NOMO-1 treated with DMSO at 0.1 percent for 48 hours (cell line): ENCODE measurements around the gene LRRC34.
A peak's percentile ranks its signal among the peaks of the same experiment; 100 is the strongest.

Source experiments
- DNase-seq: peaks from one replicate; lab custom pipeline; 2025; ENCODE audit not compliant: unreplicated experiment; lab: John Stamatoyannopoulos, UW

LRRC34 gene, protein sequence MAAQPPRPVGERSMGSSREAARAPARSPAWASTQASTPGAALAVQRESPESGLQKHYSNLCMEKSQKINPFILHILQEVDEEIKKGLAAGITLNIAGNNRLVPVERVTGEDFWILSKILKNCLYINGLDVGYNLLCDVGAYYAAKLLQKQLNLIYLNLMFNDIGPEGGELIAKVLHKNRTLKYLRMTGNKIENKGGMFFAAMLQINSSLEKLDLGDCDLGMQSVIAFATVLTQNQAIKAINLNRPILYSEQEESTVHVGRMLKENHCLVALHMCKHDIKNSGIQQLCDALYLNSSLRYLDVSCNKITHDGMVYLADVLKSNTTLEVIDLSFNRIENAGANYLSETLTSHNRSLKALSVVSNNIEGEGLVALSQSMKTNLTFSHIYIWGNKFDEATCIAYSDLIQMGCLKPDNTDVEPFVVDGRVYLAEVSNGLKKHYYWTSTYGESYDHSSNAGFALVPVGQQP

DNA sequence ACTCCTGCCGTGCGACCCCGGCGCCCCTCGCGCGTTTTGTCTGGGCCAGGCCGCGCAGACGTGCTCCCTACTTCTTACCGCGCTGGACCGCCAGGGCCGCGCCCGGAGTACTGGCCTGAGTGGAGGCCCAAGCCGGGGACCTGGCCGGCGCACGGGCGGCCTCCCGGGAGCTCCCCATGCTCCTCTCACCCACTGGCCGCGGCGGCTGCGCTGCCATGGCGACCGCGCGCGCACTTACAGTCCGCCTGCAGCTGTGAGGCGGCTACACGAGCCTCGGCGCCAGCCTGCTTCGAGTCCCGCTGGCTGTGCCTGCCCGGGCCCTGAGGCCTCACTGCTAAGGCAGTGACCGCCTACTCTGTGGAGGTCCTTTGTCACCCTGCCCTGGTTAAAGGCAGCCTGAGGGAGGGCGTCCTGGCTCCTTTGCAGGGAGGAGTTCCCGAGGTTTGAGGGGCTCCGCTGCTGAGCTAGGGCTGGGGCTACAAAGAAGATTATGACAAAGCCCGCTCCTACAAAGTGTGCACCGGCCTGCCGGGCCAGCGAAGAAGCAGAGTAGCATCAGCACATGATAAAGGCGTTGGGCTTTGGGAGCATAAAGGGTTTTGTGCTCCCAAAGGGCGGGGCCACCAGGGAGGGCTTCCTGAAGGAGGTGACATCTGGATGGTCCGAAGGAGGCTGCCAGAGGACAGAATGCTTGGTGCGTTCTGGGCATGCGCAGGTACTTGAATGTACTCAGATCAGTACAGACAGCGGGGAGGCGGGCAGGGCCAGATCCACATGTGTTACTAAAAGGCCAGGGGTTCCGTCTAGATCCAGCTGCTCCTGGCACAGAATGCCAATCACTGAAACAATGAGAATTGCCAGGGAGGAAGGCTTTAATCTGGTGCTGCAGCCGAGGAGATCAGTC, at the start of gene LRRC34, which contains the start of gene LRRIQ4:
Gene LRRC34 (minus strand): TSS at position 573 of the 904 bp plus-strand sequence. CDS start 356 bp downstream, at position 217.
Gene LRRIQ4 (plus strand): TSS at position 539 of the 904 bp plus-strand sequence. CDS start 9,052 bp downstream, outside the sequence.
- DNase-seq = peak; percentile 43

DNA sequence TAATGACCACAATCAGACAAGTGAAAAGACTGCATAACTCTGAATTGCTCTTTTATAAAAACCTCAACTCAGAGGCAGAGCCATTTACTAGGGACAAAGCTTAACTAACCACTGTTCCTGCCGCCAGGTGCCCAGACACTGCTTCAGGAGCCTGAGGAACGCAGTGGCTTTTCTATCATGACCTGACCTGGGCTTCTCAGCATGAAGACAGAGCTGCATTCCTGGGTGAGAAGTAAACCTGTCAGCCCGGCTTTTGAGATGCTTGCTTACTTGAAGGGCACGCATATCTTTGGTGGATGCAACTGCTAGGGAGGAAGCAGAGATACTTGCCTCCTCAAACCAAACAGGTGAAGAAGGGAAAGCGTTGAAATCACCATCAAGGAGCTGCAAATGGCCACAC, 49.2 kb upstream of the LRRC34 start:
- no peak for DNase-seq

DNA sequence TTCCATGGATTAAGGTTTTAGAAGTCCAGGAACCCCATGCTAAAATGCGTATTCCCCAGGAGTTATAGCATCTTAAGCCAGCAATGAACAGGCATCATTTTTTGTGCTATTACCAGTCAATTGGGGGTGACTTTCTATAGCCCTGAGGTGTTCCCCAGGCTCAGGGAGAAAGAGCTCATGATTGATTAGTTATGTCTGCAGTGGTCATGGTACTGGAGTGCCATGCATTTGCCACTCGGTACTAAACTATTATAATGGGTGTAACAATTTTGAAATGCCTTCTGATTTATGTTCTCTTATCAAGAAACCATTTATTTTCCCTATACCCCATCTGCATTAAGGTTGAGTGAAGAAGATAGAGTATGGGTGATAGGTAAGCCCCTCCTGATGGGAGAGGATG, 45.1 kb upstream of the LRRC34 start:
- no peak for DNase-seq

DNA sequence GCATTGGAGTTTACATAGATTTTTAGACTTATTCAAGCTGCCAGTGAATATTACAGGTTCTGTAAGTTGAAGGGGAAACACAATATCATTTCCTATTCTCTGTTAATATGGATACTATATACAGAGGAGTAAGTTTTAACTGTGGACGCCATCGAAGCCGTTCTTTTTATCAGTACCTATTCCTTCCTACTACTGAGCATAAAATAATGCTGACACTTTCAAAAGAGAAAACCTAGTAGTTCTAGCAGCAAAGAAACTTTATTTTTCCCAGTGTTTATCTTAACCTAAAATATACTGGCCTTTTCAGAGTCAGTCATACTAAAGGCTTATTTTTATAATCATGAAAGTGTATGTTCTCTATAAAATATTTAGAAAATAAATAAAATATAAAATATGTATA, 42.8 kb upstream of the LRRC34 start:
- no peak for DNase-seq

DNA sequence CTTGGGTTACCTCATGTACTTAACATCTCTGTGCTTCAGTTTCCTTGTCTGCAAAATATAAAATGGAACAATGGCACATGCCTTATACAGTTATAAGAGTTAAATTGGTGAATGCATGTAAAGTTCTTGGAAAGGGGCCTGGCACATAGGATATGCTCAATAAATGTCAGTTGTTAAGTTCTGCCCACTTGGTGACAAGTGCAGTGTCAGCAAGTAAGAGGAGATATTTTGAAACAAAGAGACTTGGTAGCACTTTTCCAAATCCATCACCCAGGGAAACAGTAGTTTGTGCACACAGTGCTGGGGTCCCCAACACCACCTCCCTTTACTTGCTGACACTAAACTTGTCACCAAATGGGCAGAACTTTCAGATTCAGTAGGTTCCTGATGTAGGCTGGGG, 37.9 kb upstream of the LRRC34 start:
- no peak for DNase-seq

DNA sequence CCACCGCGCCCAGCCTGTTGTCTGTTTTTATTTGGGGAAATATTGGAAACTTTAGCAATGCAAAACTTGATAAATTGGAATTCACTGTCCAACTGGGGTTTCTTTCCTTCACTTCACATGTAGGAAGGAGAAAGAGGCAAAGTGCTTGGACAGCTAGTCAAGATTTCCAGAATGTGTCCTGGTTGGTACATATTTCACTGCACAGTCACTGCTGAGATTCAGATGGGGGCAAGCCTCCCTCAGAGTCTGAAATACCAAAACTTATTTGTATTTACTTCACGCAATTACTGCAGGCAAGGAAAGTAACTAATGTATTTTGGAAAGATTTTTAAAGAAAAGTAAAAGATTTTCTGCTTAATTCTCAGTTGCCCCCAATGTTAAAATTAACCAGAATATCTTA, 36.0 kb upstream of the LRRC34 start:
- DNase-seq = no peak

DNA sequence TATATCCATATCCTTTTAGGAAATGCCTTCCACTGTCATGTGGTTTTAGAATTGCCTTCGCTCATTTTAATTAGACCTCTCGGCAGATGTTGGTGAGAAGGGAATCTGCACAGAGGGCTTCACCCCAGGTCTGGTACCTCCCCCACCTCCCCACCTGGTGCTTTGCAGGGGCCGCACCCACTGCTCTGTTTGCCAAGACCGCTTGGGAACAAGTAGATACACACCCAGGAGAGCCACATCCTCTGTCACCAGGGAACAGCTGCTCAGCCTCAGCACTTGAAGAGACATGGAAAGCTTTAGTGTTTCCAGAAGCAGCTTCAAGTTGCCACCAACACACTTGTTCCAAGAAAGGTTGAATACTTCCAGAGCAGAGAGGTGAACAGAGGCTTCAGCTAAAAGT, 35.2 kb upstream of the LRRC34 start:
- no peak for DNase-seq

DNA sequence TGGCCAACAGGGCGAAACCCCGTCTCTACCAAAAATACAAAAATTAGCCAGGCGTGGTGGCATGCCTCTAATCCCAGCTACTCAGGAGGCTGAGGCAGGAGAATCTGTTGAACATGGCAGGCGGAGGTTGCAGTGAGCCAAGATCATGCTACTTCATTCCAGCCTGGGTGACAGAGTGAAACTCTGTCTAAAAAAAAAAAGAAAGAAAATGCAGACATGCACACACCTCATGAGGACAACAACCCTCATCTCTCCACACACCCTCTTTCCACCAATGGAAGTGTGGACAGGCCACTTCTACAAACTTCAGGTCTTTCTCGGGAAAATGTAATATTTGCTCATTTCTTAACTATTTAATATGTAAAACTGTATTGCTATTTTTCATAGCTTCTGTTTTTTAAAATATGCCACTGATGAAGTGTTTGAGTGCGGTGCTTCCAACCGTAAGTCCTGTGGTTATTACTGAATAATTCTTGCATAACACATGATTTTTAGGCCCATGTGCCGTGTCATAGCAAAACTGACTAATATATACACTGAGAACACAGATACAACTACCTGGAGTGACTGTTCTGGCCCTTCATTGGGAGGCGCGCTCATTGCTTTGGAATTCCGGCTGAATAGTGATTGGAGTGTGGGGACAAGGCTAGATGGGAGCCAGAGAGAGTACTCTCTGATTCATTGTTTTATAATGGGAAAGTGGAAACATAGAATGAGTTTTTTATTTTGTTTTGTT, 33.9 kb upstream of the LRRC34 start:
- no peak for DNase-seq

DNA sequence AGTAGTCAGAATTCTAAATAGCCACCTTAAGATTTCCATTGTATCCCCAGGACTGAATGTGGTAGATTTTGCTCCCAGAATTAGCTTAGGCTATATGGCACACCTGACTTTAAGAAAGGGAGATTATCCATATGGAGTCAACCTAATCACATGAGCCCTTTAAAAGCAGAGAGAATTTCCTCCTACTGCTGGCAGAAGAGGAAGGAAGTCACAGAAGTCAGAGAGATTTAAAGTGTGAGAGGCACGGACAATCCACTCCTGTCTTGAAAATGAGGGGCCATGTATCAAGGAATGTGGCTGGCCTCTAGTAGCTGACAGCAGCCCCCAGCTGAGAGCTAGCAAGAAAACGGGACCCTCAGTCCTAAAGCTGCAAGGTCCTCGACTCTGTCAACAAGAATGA, 30.3 kb upstream of the LRRC34 start:
- peak; percentile 38 for DNase-seq

DNA sequence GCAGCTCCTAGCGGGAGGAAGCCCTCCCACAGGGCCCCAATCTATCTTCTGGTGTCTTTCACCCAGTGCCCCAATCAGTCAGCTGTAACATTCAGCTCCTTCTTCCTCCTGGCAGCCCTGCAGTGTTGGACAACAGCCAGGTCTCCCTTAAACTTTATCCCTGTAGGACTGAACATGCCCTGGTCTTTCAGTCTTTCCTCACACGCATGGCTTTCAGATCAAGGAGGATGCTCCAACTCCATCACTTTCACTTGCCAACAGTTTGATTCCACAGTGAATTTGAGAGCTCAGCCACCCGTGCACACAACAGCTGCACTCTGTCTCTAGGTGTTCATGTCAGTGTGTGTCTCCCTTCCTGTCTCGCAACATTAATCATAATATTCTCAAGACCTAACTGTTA, 28.5 kb upstream of the LRRC34 start:
- DNase-seq = no peak

DNA sequence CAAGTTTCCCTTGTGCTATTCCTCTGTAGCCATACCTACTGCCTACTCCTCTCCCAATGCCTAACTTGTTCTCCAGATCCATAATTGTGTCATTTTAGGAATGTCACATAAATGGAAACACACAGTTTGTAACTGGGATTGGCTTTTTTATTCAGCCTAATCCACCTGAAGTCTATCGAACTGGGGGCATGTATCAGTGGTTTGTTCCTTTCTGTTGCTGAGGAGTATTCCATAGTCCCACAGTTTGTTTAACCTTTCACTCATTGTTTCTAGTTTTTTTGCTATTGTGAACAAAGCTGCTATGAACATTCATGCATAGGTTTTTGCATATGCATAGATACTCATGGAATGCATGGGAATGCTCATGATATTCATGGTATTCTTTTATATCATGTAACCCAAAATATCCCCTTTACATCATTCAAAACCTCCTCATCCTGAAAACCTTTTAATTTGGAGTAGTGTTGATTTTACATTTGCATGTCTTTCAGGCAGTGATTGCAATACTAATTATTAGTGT, 25.9 kb upstream of the LRRC34 start:
- DNase-seq = no peak

DNA sequence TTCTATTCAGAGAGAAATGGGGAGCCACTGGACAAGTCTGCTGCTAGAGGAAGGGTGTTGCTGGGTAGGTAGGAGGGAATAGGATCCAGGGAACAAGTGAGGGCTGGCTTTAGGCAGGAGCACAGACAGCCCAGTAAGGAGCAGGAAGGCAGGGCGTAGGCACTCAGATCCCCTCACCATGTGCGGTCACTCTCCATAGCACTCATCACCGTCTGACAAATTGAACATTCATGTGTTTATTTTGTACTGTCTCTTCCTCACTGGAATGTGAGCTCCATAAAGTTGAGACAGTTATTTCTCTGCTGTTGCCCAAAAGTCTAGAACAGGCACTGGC, 24.2 kb upstream of the LRRC34 start:
- DNase-seq = no peak

DNA sequence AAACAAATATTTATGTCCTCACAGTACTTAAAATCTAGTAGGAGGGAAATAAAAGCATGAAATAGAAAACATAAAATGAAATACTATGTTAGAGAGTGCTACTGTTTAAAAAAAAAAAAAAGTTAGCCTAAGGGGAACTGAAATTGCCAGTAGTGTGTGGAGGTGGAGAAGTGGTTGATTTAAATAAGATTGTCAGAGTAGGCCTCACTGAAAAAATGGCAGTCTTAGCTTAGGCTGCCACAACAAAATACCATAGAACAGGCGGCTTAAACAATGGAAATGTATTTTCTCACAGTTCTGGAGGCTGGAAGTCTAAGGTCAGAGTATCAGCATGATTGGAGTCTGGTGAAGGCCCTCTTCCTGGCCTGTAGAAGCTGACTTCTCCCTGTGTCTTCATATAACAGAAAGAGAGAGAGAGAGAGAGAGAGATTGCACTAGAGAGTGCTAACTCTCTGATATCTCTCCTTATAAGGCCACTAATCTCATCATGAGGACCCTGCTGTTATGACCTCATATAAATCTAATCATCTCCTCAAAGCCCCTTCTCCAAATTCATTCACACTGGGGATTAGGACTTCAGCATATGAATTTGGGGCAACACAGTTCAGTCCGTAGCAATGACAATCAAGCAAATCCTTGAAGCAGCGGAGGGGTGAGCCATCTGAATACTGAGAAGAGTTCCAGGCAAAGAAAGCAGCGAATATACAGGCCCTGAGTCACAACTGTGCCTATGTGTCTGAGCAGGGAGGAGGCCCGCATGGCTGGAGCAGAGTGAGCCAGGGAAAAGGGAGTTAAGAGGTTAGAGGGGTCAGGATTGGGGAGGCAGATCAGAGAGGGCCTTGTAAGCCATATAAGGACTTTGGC, 23.6 kb upstream of the LRRC34 start:
- peak; percentile 56 for DNase-seq

DNA sequence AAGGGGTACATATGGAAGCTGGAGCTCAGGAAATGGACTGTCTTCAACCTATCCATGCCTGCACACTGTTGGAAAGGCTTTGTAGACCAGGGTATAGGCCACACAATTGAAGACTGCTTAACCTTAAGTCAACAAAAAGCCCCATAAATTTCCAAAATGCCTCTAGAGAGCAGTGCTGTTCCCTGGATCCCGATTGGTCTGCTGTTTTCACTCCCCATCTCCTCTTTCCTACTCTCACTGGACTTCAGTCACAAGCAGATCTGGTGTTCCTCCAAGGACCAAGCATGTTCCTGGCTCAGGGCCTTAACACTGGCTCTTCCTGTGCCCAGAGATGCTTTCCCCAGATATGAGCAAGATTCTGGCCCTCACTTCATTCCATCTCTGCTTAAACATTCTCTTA, 22.8 kb upstream of the LRRC34 start:
- no peak for DNase-seq

DNA sequence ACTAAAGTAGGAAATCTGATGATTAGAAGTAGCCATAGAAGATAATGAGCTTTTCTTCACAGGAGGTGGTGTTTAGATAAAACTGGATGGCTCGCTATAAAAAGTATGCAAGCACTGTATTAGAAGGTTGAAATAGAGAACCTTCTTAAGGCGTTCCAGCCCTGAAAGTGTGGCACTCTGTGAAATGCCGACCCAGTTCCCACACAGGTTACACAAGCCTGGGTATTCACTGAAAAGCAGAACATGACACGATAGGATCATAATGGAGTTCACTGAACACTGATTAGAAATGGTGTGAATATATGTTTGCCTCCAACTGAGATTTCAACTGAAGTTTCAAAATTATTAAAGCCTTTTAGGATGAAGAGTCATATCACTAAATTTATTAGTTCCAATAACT, 15.0 kb upstream of the LRRC34 start:
- DNase-seq = peak; percentile 12

DNA sequence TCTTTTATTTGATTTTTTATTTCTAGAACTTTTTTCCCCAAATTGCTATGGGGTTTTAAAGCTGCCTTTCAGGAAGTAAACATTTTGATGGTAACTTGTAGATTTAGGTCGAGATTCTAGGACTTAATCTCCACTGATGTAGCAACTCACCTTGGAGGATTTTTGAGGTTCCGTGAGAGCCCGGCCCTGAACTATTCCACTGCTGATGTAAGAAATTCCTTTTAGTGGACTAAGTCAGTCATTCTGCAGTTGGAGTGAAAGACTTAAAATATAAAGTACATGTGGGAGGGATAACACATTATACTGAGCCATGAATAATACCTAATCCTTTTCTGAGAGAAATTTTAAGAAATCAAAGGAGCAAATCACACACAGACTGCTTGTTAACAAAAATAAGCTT, 12.6 kb upstream of the LRRC34 start:
- no peak for DNase-seq

DNA sequence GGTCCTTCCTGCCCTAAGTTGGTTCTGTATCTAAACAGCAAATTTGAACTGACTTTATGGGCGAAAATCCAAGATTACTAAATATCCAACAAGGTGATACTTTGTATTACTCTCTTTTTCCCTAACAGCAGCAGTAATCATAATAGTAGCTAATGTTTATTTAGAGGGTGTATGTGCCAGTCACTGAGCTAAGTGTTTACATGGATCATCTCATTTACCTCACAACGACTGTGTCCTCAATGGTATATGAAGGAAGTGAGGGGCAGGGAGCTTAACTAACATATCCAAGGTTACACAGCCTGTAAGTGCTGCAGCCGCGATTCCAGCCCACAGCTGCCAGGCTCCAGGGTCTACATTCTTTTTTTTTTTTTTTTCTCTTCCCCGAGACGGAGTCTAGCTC, 10.3 kb upstream of the LRRC34 start:
- DNase-seq = no peak

DNA sequence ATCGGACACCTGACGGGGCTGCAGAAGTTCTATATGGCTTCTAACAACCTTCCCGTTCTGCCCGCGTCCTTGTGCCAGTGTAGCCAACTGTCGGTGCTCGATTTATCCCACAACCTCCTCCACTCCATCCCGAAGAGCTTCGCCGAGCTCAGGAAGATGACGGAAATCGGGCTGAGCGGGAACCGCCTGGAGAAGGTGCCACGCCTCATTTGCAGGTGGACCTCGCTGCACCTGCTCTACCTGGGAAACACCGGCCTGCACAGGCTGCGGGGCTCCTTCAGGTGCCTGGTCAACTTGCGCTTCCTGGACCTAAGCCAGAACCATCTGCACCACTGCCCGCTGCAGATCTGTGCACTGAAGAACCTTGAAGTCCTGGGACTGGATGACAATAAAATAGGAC, 9.8 kb upstream of the LRRC34 start:
- DNase-seq = no peak

DNA sequence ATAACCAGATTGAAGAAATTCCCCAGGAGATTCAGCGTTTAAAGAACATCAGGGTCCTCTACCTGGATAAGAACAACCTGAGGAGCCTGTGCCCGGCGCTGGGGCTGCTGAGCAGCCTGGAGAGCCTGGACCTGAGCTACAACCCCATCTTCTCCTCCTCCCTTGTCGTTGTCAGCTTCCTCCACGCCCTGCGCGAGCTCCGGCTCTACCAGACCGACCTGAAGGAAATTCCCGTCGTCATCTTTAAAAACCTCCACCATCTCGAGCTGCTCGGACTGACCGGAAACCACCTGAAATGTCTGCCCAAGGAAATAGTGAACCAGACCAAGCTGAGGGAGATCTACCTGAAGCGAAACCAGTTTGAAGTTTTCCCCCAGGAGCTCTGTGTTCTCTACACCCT, 9.4 kb upstream of the LRRC34 start:
- DNase-seq = no peak

DNA sequence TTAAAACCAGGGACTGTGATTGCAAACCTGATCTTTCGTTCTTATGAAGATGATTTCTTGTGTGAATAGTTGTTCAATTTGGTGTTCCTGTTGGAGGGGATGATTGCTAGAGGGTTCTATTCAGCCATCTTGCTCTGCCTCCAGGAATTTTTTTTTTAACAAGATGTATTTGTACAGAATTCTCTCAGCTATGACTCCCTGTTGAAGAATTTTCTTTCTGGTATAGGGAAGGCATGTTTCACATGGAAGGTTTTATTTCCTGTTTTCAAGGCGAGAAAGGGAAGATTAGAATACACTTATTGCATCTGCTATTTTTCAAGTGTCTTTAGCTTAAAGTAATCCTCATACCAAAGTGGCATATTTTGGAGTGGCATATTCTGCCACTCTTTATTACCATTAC, 5.6 kb upstream of the LRRC34 start:
- DNase-seq = no peak
